GM12872 (cell line): ENCODE results near the gene GDNF.

Source experiments
- TF ChIP-seq, protein P1 (sequence below): IDR thresholded peaks from 3 replicates; pipeline ENCODE4 v1.5.1; 2011; ENCODE audit warnings: low read depth, mild to moderate bottlenecking, low read length, moderate library complexity; ENCODE audit not compliant: insufficient read depth

The GDNF gene

DNA sequence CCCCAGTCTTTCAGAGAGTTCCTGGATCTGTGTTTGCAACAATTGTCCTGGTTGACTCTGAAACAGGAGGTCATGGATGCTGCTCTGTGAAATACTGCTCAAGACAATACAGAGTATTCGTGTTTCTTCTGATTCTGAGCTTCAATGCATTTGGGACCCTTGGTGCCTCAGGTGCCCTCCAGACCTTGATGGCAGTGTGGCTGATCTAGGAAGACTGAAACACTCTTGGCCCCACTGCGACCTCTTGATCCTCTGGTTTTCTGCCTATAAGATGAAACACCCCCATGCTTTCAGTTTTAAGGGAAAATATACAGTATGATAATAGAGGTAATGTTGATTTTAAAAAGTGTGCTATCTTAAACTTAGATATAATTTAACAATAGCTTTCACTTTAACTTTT, 67.6 kb downstream of the GDNF start:
- TF ChIP-seq, protein P1, sequence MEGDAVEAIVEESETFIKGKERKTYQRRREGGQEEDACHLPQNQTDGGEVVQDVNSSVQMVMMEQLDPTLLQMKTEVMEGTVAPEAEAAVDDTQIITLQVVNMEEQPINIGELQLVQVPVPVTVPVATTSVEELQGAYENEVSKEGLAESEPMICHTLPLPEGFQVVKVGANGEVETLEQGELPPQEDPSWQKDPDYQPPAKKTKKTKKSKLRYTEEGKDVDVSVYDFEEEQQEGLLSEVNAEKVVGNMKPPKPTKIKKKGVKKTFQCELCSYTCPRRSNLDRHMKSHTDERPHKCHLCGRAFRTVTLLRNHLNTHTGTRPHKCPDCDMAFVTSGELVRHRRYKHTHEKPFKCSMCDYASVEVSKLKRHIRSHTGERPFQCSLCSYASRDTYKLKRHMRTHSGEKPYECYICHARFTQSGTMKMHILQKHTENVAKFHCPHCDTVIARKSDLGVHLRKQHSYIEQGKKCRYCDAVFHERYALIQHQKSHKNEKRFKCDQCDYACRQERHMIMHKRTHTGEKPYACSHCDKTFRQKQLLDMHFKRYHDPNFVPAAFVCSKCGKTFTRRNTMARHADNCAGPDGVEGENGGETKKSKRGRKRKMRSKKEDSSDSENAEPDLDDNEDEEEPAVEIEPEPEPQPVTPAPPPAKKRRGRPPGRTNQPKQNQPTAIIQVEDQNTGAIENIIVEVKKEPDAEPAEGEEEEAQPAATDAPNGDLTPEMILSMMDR, result no peak

DNA sequence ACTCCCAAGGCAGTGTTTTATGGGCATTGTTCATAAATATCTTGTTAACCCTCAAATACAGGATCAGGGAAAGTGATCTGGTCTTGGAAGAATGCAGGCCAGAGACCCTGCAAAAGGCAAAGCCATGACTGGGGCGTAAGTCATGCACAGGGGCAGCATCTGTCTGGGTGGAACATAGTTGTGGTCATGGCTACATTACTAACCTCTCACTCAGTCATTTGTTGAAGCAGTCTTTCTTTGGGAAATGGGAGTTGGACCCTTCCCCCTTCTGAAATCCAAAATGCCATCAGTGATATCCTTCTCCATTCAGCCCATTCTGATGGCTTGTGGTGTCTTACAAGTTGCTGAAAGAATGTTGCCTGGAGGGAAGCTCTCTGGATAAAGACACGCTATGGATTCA, 68.1 kb downstream of the GDNF start:
- TF ChIP-seq, protein P1, result no peak

GRCh38 chr5:37771203-37771611, 68.6 kb downstream of the GDNF start:
- TF ChIP-seq, protein P1, result no peak

DNA sequence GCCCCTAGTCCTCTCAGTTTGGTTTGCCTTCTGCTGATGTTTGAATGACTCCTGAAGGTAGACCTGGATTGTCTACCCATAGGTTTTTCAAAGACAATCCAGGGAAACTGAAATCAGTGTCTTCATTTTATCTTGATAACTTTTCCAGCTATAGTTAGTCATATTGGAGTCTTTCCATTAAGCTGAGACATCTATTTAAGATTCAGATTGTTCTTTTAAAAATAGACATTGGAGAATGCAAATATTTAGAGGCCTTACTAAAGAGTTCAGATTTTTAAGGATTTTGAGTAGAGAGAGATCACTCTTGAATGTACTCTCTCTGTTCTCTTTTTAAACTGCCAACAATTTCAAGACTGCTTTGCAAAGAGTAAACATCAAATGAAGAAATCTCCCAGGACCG, 69.1 kb downstream of the GDNF start:
- TF ChIP-seq, protein P1, result no peak

- TF ChIP-seq, protein P1, result no peak
Observed at GRCh38 chr5:37769840-37770239, 70.0 kb downstream of the GDNF start.

GRCh38 chr5:37769108-37769507, 70.7 kb downstream of the GDNF start:
- TF ChIP-seq, protein P1, result no peak

GRCh38 chr5:37768371-37768770, 71.5 kb downstream of the GDNF start:
- TF ChIP-seq, protein P1, result no peak

DNA sequence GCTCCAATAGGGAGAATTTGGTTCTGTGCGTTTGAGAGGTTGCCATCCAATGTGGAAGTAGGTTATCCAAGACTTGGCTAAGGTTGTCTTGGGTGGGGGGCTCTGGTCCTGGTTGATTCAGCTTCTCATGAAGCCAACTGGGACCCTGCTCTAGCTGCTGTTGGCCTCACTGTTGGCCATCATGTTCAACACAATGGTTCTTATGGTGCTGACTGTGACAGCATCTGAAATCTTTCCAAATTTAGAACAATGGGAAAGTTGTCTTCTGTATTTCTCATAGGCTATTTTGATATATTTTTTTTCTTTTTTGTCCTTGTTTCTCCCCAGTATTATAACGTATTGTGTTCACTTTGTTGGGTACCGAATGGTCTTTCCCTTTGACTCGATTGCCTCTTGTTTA, 71.9 kb downstream of the GDNF start:
- TF ChIP-seq, protein P1, result no peak
